NCI-H146 treated with DMSO at 0.1 percent for 48 hours (cell line): Measurements from ENCODE around the gene PSMD1.

Experiments
- DNase-seq: peaks from one replicate; lab custom pipeline; 2025; ENCODE audit not compliant: unreplicated experiment; lab: John Stamatoyannopoulos, UW

The PSMD1 gene

GRCh38 chr2:231110551-231110950 lies 53.9 kb downstream of the PSMD1 start:
- no peak for DNase-seq

- DNase-seq: no peak
These were observed 55.3 kb downstream of the PSMD1 start for GRCh38 chr2:231111987-231112386.

GRCh38 chr2:231113489-231113888 lies 56.8 kb downstream of the PSMD1 start:
- DNase-seq: no peak

GRCh38 chr2:231115651-231116050 lies 59.0 kb downstream of the PSMD1 start:
- no peak for DNase-seq

GRCh38 chr2:231117148-231117547 lies 60.5 kb downstream of the PSMD1 start:
- no peak for DNase-seq

GRCh38 chr2:231117922-231118613 lies 61.4 kb downstream of the PSMD1 start:
- DNase-seq: no peak

- no peak for DNase-seq
These were observed 61.9 kb downstream of the PSMD1 start for GRCh38 chr2:231118614-231118942.

- no peak for DNase-seq
These were observed 66.8 kb downstream of the PSMD1 start for GRCh38 chr2:231123362-231123898.

GRCh38 chr2:231124838-231125568 lies 68.3 kb downstream of the PSMD1 start, which contains the start of gene HTR2B:
Gene HTR2B, minus strand, starts transcription at chr2:231125042. Its CDS starts 1,278 bp downstream, at chr2:231123764.
- no peak for DNase-seq

GRCh38 chr2:231126123-231126522 lies 69.5 kb downstream of the PSMD1 start:
- DNase-seq: no peak

GRCh38 chr2:231127480-231127879 lies 70.8 kb downstream of the PSMD1 start:
- no peak for DNase-seq

GRCh38 chr2:231127936-231128335 lies 71.3 kb downstream of the PSMD1 start:
- DNase-seq: no peak

GRCh38 chr2:231128541-231128940 lies 71.9 kb downstream of the PSMD1 start:
- no peak for DNase-seq

GRCh38 chr2:231129216-231129615 lies 72.5 kb downstream of the PSMD1 start:
- DNase-seq: no peak

GRCh38 chr2:231130336-231131056 lies 73.8 kb downstream of the PSMD1 start:
- no peak for DNase-seq

GRCh38 chr2:231132129-231132528 lies 75.5 kb downstream of the PSMD1 start:
- DNase-seq: no peak

GRCh38 chr2:231133365-231134099 lies 76.9 kb downstream of the PSMD1 start:
- DNase-seq: no peak

- DNase-seq: no peak
These were observed 78.4 kb downstream of the PSMD1 start for GRCh38 chr2:231134910-231135655.

GRCh38 chr2:231138699-231139098 lies 82.0 kb downstream of the PSMD1 start:
- DNase-seq: peak; percentile 48

- DNase-seq: no peak
These were observed 83.1 kb downstream of the PSMD1 start for GRCh38 chr2:231139796-231140195.
